Stimulated activated CD4-positive, alpha-beta T cell treated with anti-CD3 and anti-CD28 coated beads, Interleukin-4, amount 100 ng/mL, for 24 hours (primary cell): ENCODE results near the gene LIMS1.
A peak's percentile ranks its signal among the peaks of the same experiment; 100 is the strongest.
"Not testable (repeated sequence)": the region's sequence is repeated elsewhere in the genome, so short reads cannot be mapped to it uniquely, and the experiment has no call there.

Source experiments
- DNase-seq: peaks from one replicate; pipeline ENCODE4 v3.0.0-alpha.2; 2020

The LIMS1 gene

DNA sequence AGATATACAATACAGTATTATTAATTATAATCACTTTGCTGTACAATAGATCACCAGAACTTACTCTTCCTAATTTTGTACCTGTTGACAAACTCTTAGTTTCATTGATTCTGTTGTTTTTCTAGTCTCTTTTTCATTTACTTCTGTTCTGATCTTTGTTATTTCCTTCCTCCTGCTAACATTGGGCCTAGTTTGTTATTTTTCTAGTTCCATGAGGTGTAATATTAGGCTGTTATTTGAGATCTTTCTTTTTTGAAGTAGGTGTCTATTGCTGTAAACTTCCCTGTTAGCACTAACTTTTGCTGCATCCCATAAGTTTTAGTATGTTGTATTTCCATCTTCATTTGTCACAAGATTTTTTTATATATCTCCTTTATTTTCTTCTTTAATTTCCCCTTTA is 55.1 kb downstream of the LIMS1 start:
- no peak for DNase-seq

DNA sequence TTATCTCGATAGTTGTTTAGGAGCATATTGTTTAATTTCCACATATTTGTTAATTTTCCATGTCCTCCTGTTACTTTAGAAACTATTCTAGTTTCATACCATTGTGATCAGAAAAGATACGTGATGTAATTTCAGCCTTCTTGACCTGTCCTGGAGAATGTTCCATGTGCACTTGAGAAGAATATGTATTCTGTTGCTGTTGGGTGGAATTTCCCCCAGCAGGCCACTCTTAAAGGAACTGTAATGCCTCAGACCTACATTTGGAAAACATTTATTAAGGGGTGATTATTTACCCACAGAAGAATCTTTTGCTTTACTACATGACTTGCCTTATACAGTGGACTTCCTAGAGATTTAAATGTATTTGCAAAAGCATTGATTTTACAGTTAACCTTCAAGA is 55.5 kb downstream of the LIMS1 start:
- no peak for DNase-seq

DNA sequence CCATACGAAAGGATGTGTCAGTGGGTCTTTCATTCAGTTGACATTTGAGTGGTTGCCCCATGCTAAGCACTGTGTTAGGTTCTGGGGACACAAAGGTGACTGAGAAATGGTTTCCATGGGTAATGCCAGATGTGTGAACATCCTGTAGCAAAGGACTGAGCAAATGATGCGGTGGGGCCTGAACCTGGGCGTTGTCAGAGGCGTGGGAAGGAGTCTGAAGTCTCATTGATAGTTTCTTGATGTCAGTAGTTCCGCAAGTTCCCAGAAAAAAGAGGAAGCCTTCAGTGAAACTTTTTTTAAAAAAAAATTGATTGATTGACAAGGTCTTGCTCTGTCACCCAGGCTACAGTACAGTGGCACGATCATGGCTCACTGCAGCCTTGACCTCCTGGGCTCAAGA is 56.9 kb downstream of the LIMS1 start:
- no peak for DNase-seq

DNA sequence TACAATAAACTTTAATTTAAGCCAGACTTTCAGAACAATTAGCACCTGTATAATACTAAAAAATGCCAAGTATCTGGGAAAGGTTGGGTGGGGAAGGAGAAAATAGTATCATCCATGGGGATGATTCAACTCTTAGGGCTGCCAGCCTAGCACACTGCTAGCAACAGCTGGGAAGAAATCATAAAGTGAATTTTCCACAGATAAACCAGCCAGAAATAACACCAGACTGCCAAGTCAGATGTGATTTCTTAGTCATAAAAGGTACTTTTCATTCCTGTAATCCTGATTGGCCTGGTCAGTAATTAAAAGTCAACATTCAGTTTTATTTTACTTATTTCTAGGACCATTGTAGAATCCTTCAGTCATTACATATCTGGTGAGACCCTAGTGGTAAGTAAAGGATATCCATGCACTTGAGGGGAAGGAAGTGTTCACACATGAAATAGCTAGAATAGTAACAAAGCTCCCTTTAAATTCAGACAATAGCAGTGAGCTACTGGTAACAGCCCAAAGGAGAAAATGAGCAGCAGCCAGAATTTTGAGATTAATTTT is 59.4 kb downstream of the LIMS1 start:
- DNase-seq, result no peak

- peak; percentile 27 for DNase-seq
Measured at GRCh38 chr2:108594132-108594981, 60.1 kb downstream of the LIMS1 start.

DNA sequence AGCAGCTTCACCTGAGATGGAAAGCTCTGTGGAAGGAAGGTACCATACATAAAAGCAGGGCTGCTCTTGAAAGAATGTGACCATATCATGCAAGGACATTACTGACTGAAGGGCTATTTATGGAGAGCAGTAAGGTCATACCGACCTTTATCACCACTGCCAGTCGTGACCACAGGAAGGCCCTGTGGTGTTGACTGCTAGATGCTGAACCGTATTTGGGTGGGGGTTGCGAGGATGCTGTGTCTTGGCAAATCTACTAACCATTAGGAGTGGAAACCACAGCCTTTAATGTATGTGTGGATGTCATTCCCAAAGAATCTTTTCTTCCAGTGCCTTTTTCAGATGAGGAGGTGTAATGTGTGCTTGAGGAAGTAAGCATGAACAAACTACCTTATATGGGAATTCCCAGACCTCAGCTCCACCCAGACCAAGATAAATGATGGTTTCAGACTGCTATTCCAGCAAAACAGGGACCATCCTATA is 60.8 kb downstream of the LIMS1 start:
- no peak for DNase-seq

DNA sequence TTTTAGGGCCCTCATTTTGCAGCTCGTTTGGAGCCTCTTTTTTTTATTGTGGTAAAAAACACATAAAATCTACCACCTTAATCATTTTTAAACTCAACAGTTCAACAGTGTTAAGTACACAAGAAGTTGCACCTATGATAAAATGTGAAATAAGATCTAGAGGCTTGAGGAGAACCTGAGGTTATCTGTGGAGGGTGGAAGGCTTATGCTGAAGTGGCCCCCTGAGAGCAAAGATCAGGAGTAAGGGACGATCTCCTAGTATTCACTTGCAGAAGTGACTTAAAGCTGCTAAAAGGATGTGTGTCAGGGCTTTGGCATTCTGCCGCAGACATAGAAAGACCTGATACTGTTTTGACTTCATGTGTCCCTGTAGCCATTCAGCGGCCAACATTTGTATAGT is 61.5 kb downstream of the LIMS1 start:
- DNase-seq, result not testable (repeated sequence)

DNA sequence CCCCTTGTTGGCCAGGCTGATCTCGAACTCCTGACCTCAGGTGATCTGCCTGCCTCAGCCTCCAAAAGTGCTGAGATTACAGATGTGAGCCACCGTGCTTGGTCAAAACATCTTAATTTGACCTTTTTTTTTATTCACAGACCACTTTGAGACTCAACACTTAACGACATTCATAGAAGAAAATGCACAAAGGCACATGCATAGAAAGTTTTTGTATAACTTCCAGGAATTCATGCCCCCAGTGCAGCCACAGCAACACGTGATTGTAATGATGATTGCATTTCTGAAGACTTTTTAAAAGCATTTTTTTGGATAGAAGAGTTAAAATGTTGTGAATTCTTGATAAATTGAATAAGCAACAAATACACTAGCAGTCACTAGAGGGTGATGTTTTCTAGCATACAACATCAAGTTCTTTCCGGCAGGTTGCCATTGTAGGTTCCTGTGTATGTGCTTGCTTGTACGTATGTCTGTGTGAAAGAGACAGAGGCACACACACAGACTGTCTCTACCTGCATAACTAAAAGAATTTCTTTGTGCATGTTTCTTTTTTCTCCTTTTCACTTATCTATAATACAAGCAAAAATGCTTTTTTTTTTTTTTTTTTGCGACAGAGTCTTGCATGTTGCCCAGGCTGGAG is 63.0 kb downstream of the LIMS1 start:
- not testable (repeated sequence) for DNase-seq

GRCh38 chr2:108601199-108601598 is 66.9 kb downstream of the LIMS1 start:
- not testable (repeated sequence) for DNase-seq

DNA sequence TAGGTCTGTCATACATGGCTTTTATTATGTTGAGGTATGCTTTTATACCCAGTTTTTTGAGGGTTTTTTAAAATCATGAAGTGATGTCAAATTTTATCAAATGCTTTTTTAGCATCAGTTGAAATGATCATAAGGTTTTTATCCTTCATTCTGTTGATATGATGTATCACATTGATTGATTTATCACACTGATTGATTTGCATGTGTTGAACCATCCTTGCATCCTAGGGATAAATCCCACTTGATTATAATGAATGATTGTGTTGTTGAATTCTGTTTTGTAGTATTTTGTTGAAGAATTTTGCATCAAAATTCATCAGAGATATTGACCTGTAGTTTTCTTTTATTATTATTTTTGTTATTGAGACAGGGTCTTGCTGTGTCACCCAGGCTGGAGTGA is 68.2 kb downstream of the LIMS1 start:
- DNase-seq, result no peak

GRCh38 chr2:108604196-108604595 is 69.9 kb downstream of the LIMS1 start:
- no peak for DNase-seq

DNA sequence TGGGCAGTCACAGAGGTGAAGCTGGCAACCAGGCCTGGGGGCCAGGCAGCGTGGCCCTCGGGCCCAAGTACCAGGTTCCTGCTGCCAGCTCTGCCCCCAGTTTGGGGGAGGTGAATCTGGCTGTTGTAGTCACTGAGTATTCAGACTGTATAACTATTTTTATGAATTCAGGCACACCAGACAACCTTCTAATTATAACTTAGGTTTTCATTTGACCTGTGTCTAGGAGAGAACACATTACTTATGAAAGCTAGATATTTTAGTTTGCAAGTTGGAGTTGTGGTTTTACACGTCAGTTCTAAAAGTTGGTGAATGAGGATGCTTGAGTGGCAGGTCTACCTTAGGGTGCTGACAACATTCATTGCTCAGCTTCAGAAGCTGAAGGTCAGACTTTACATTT is 71.7 kb downstream of the LIMS1 start:
- DNase-seq, result no peak

- peak; percentile 46 for DNase-seq
Measured at GRCh38 chr2:108607706-108608301, 73.5 kb downstream of the LIMS1 start.

GRCh38 chr2:108611021-108611420 is 76.8 kb downstream of the LIMS1 start:
- DNase-seq, result no peak

- peak; percentile 70 for DNase-seq
Measured at GRCh38 chr2:108612153-108612513, 77.9 kb downstream of the LIMS1 start.

GRCh38 chr2:108612514-108613183 is 78.4 kb downstream of the LIMS1 start:
- DNase-seq, result peak; percentile 77

DNA sequence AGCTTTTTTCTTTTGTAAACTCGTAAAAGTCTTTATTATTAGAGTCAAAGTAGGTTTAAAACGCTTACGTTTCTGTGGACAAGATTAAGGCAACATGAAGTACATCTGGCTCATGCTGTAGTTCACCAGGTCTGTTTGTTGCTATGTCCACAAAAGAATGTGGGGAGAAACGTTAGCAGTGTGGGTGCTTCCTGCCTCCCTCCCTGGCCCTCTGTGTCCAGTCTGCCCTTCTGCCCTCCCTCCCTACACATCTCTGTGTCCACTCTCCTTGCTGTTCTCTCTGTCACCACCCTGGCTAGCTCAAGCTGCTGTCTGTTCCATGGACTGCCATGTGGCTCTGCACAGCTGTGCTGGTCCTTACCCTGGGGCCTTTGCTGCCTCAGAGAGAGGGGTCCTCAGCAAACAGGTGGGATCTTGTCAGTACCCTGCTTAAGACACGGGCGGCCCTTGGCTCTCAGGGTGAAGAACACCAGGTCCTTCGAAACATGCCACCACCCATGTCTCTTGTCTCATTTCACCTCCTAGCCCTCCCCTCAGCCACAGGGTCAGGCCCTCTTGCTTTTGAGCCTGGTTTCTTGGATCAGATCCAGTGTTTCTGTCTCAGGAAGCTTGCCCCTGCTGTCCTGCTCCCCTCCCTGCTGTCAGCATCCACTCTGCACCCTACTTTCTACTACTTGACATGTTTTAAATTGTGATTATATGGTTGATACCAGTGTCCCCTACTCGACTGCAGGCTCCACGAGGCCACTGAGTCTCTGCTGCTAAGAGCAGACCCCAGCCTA is 79.2 kb downstream of the LIMS1 start:
- DNase-seq, result no peak

DNA sequence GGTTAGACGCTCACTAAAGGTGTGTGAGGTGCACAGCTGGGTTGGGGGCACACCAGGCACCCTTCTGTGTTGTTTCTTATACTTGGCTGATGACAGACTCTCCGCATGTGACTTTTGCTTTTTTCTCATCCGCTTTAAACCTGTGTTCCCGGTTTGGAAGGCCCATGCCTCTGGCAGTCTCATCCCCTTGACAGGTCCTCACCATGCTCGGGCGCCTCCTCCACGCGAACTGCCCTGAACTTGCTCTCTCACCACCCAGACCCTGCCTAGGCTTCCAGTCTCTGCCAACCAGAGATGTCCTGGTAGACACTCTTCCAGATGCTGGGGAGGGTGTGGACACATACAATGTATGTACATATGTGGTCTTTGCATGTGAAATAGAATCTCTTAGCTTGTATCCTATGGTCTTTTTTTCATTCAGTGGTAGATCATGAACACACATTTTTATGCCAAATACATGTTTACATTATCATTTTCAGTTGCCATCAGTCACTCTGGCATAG is 79.8 kb downstream of the LIMS1 start:
- no peak for DNase-seq

DNA sequence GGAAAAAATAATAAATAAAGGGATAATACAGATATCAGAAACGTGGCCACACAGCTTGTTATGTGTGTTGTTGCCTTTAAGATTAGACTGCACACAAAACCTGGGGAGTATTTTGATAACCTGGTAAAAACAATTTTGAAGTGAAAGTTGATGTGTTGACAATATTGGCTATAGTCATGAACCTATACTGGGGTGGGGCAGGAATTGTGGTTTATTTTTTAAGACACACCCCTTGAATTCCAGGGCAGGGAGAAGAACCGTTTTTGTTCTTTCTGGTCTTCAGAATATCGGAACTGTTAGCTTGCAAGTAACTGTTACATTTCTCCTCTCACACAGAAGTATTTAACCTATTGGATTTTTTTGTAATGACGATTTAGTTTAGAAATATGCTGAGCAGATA is 80.4 kb downstream of the LIMS1 start:
- no peak for DNase-seq

- no peak for DNase-seq
Measured at GRCh38 chr2:108615480-108616090, 81.3 kb downstream of the LIMS1 start.

GRCh38 chr2:108616318-108616717 is 82.0 kb downstream of the LIMS1 start:
- no peak for DNase-seq

- no peak for DNase-seq
Measured at GRCh38 chr2:108616751-108617161, 82.5 kb downstream of the LIMS1 start.
